ENCODE data around the gene ATP2C2.

The ATP2C2 gene

DNA sequence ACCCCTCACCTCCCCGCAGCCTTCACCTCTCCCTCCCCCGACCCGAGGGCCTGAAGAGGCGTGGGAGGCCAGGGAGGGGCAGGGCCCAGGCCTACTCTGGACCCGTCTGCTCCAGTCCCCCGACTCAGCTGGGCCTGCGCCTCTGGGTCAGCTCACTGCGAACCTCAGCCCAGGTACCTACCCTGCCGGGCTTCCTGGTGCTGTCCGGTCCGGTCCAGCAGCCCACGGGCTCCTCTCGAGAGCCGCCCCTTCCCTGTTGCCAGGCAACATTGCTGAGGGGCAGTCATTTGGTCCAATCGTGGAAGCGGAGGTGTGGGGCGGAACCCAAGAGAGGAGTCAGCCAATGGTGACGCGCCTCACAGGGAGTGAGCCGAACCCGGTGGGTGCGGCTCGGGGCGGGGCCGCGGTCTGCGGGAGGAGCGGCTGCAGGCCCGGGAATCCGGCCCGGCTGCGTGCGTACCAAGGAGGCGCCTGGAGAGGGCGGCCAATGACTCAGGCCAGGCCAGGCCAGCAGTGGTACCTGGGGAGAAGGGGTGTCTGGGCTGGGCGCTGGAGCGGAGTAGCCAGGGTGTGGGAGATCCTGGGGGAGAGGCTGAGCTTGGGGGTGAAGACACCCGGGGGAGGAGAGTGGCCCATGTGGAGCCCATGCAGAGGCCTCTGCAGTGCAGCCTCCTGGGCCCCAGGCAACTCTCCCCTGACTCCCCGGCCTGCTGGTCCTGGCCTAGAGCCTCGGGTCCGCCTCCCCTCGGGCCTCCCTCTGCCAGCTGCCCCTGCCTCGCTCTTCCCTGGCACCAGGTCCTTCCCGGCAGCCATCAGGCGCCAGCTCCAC lies 136.3 kb downstream of the ATP2C2 start, which contains the start of gene MEAK7 (continued):
- TF ChIP-seq, protein P1, sequence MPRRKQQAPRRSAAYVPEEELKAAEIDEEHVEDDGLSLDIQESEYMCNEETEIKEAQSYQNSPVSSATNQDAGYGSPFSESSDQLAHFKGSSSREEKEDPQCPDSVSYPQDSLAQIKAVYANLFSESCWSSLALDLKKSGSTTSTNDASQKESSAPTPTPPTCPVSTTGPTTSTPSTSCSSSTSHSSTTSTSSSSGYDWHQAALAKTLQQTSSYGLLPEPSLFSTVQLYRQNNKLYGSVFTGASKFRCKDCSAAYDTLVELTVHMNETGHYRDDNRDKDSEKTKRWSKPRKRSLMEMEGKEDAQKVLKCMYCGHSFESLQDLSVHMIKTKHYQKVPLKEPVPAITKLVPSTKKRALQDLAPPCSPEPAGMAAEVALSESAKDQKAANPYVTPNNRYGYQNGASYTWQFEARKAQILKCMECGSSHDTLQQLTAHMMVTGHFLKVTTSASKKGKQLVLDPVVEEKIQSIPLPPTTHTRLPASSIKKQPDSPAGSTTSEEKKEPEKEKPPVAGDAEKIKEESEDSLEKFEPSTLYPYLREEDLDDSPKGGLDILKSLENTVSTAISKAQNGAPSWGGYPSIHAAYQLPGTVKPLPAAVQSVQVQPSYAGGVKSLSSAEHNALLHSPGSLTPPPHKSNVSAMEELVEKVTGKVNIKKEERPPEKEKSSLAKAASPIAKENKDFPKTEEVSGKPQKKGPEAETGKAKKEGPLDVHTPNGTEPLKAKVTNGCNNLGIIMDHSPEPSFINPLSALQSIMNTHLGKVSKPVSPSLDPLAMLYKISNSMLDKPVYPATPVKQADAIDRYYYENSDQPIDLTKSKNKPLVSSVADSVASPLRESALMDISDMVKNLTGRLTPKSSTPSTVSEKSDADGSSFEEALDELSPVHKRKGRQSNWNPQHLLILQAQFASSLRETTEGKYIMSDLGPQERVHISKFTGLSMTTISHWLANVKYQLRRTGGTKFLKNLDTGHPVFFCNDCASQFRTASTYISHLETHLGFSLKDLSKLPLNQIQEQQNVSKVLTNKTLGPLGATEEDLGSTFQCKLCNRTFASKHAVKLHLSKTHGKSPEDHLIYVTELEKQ (tag by site-specific recombination; IDR thresholded peaks at IDR 0.05; ENCODE audit: borderline replicate concordance), result no peak
- no peak for TF ChIP-seq ZFP41 (tag by site-specific recombination; IDR thresholded peaks at IDR 0.05; ENCODE audit: borderline replicate concordance)
- TF ChIP-seq ZBTB1 (tag by site-specific recombination; IDR thresholded peaks at IDR 0.05), result no peak
- TF ChIP-seq WT1 (tag by site-specific recombination; IDR thresholded peaks at IDR 0.05), result no peak
- TF ChIP-seq ZNF692 (tag by site-specific recombination; IDR thresholded peaks at IDR 0.05), result peak; percentile 55
- TF ChIP-seq, protein P2, sequence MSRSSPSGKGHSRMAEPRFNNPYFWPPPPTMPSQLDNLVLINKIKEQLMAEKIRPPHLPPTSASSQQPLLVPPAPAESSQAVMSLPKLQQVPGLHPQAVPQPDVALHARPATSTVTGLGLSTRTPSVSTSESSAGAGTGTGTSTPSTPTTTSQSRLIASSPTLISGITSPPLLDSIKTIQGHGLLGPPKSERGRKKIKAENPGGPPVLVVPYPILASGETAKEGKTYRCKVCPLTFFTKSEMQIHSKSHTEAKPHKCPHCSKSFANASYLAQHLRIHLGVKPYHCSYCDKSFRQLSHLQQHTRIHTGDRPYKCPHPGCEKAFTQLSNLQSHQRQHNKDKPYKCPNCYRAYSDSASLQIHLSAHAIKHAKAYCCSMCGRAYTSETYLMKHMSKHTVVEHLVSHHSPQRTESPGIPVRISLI (tag by site-specific recombination; IDR thresholded peaks at IDR 0.05), result no peak
- no peak for TF ChIP-seq ZNF596 (tag by site-specific recombination; IDR thresholded peaks at IDR 0.05)
- 0 out of 2 replicates have a peak, but pooled peaks have one; percentile 82 for TF ChIP-seq KLF8 (tag by site-specific recombination; IDR thresholded peaks at IDR 0.05)

- H3K4me1 ChIP-seq (ENCODE audit: control insufficient read depth, insufficient read depth, low read length), result peaks cover 10% of the 10 kb centered on the region
- peaks cover 0 to 5% of the 10 kb centered on the region in 2 experiments; a peak in 2 of 3 replicates for H3K36me3 ChIP-seq (ENCODE audit: control insufficient read depth in 2 of 2, insufficient read depth in 1 of 2, low read length in 2 of 2)
- CTCF ChIA-PET, result interaction anchor here (0.6 to 12.1 kb wide), 34 partner anchors 7 to 1060 kb away, joined by 3 to 137 read pairs (median 4); partner anchors contain the start of gene COTL1
- H3K27ac ChIP-seq (ENCODE audit: extremely low read depth, low read depth, low read length), result peak overlapping the region; percentile 42; the same call in 1 of the 2 replicates
- no peak overlapping the region for H3K4me3 ChIP-seq (ENCODE audit: low read depth, low read length)
- POLR2A ChIA-PET, result interaction anchor here (0.5 to 1.1 kb wide), 2 partner anchors 248 to 318 kb away, joined by 3 read pairs; no protein-coding TSS in a partner anchor
- no peaks in the 10 kb centered on the region for H3K9me3 ChIP-seq (ENCODE audit: control insufficient read depth, insufficient read depth, low read depth, low read length)
- TF ChIP-seq ZNF704 (tag by site-specific recombination; IDR thresholded peaks at IDR 0.05), result no peak
- no peak for TF ChIP-seq ZNF548 (tag by site-specific recombination; IDR thresholded peaks at IDR 0.05)
- no peak for TF ChIP-seq ZNF670 (tag by site-specific recombination; IDR thresholded peaks at IDR 0.05; ENCODE audit: low read depth)
- no peak for TF ChIP-seq ZNF23 (tag by site-specific recombination; IDR thresholded peaks at IDR 0.05; ENCODE audit: borderline replicate concordance)
- no peak for TF ChIP-seq ZNF768 (tag by site-specific recombination; IDR thresholded peaks at IDR 0.05)
- no peak for TF ChIP-seq KLF16 (tag by site-specific recombination; IDR thresholded peaks at IDR 0.05)
- TF ChIP-seq, protein P3, sequence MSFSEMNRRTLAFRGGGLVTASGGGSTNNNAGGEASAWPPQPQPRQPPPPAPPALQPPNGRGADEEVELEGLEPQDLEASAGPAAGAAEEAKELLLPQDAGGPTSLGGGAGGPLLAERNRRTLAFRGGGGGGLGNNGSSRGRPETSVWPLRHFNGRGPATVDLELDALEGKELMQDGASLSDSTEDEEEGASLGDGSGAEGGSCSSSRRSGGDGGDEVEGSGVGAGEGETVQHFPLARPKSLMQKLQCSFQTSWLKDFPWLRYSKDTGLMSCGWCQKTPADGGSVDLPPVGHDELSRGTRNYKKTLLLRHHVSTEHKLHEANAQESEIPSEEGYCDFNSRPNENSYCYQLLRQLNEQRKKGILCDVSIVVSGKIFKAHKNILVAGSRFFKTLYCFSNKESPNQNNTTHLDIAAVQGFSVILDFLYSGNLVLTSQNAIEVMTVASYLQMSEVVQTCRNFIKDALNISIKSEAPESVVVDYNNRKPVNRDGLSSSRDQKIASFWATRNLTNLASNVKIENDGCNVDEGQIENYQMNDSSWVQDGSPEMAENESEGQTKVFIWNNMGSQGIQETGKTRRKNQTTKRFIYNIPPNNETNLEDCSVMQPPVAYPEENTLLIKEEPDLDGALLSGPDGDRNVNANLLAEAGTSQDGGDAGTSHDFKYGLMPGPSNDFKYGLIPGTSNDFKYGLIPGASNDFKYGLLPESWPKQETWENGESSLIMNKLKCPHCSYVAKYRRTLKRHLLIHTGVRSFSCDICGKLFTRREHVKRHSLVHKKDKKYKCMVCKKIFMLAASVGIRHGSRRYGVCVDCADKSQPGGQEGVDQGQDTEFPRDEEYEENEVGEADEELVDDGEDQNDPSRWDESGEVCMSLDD (tag by site-specific recombination; IDR thresholded peaks at IDR 0.05), result no peak
- TF ChIP-seq ZNF621 (tag by site-specific recombination; IDR thresholded peaks at IDR 0.05), result no peak
- TF ChIP-seq ZNF701 (tag by site-specific recombination; IDR thresholded peaks at IDR 0.05), result no peak
- no peak for TF ChIP-seq ELK4 (IDR thresholded peaks at IDR 0.05; ENCODE audit: borderline replicate concordance, low read depth, low read length)
- TF ChIP-seq HOXA7 (CRISPR knock-in tag; IDR thresholded peaks at IDR 0.05; ENCODE audit: borderline replicate concordance), result no peak
- no peak for TF ChIP-seq GLI2 (tag by site-specific recombination; IDR thresholded peaks at IDR 0.05; ENCODE audit: borderline replicate concordance, low read depth)
These were observed 137.2 kb downstream of the ATP2C2 start for GRCh38 chr16:84505249-84506187.

All from HEK293 (cell line).